HEK293 (cell line): ENCODE measurements around the gene IL11.

ENCODE experiments used
- CTCF ChIA-PET: fragments of 350-600 bp; formaldehyde crosslinking; extraction: SDS; loops from one replicate; lab custom pipeline; 2021; ENCODE audit warnings: antibody characterized with exemption; lab: Yijun Ruan, JAX
- POLR2A ChIA-PET: fragments of 300-600 bp; formaldehyde crosslinking; extraction: SDS; loops from one replicate; lab custom pipeline; 2020; ENCODE audit warnings: antibody characterized with exemption, inconsistent platforms; lab: Yijun Ruan, JAX
- H3K27ac ChIP-seq: fragments of 200-500 bp; sonication (Bioruptor generic); 2 replicates; pipeline ENCODE4 v1.5.1; 2014; ENCODE audit warnings: low read depth, low read length, control low read depth, inconsistent platforms; ENCODE audit errors: extremely low read depth
- H3K36me3 ChIP-seq, 2 experiments: fragments of 200-500 bp in 1 of 2; sonication (Bioruptor generic) in 1 of 2; 1 replicate in 1 of 2; 2 replicates in 1 of 2; pipeline ENCODE4 v1.5.1; 2014 to 2017; ENCODE audit warnings: inconsistent platforms in 2 of 2, low read length in 2 of 2; ENCODE audit not compliant: control insufficient read depth in 2 of 2, insufficient read depth in 1 of 2
- H3K4me1 ChIP-seq: fragments of 200-500 bp; sonication (Bioruptor generic); 2 replicates; pipeline ENCODE4 v1.5.1; 2014; ENCODE audit warnings: mild to moderate bottlenecking, low read length, inconsistent platforms; ENCODE audit not compliant: control insufficient read depth, insufficient read depth
- H3K4me3 ChIP-seq: 2 replicates; pipeline ENCODE4 v1.5.1; 2011; ENCODE audit warnings: low read depth, mild to moderate bottlenecking, control low read depth, low read length, moderate library complexity
- H3K9me3 ChIP-seq: fragments of 200-500 bp; sonication (Bioruptor generic); 2 replicates; pipeline ENCODE4 v1.5.1; 2014; ENCODE audit warnings: low read depth, low read length, inconsistent platforms; ENCODE audit not compliant: control insufficient read depth, insufficient read depth
- FEZF1 ChIP-seq: fragments of 450-650 bp; formaldehyde crosslinking; IDR thresholded peaks from 2 replicates; pipeline ENCODE4 v1.5.1; 2016; ENCODE audit warnings: missing biosample characterization, missing genetic modification characterization
- KLF1 ChIP-seq: fragments of 450-650 bp; formaldehyde crosslinking; IDR thresholded peaks from 2 replicates; pipeline ENCODE4 v1.5.1; 2016; ENCODE audit warnings: missing biosample characterization, missing genetic modification characterization
- KLF16 ChIP-seq: fragments of 450-650 bp; formaldehyde crosslinking; IDR thresholded peaks from 2 replicates; pipeline ENCODE4 v1.5.1; 2017; ENCODE audit warnings: missing biosample characterization, missing genetic modification characterization
- KLF17 ChIP-seq: fragments of 450-650 bp; formaldehyde crosslinking; IDR thresholded peaks from 2 replicates; pipeline ENCODE4 v1.5.1; 2016; ENCODE audit warnings: missing biosample characterization, missing genetic modification characterization
- PRDM2 ChIP-seq: fragments of 450-650 bp; formaldehyde crosslinking; IDR thresholded peaks from 2 replicates; pipeline ENCODE4 v1.5.1; 2016; ENCODE audit warnings: missing biosample characterization, missing genetic modification characterization, borderline replicate concordance
- REPIN1 ChIP-seq: fragments of 450-650 bp; formaldehyde crosslinking; IDR thresholded peaks from 2 replicates; pipeline ENCODE4 v1.5.1; 2017; ENCODE audit warnings: missing biosample characterization, missing genetic modification characterization, low read depth
- SP2 ChIP-seq: fragments of 450-650 bp; formaldehyde crosslinking; IDR thresholded peaks from 2 replicates; pipeline ENCODE4 v1.5.1; 2016; ENCODE audit warnings: missing biosample characterization, missing genetic modification characterization
- ZBTB1 ChIP-seq: fragments of 450-650 bp; formaldehyde crosslinking; IDR thresholded peaks from 2 replicates; pipeline ENCODE4 v1.5.1; 2016; ENCODE audit warnings: missing biosample characterization, missing genetic modification characterization
- ZBTB17 ChIP-seq: fragments of 450-650 bp; formaldehyde crosslinking; IDR thresholded peaks from 2 replicates; pipeline ENCODE4 v1.5.1; 2016; ENCODE audit warnings: missing biosample characterization, missing genetic modification characterization
- ZBTB49 ChIP-seq: fragments of 450-650 bp; formaldehyde crosslinking; IDR thresholded peaks from 2 replicates; pipeline ENCODE4 v1.5.1; 2016; ENCODE audit warnings: missing biosample characterization, missing genetic modification characterization, low read depth
- ZFP3 ChIP-seq: fragments of 450-650 bp; formaldehyde crosslinking; IDR thresholded peaks from 2 replicates; pipeline ENCODE4 v1.5.1; 2016; ENCODE audit warnings: low read depth, missing biosample characterization, missing genetic modification characterization
- ZNF10 ChIP-seq: fragments of 450-650 bp; formaldehyde crosslinking; IDR thresholded peaks from 2 replicates; pipeline ENCODE4 v1.5.1; 2017; ENCODE audit warnings: missing biosample characterization, missing genetic modification characterization
- ZNF16 ChIP-seq: fragments of 450-650 bp; formaldehyde crosslinking; IDR thresholded peaks from 2 replicates; pipeline ENCODE4 v1.5.1; 2016; ENCODE audit warnings: low read depth, missing biosample characterization, missing genetic modification characterization
- ZNF19 ChIP-seq: fragments of 450-650 bp; formaldehyde crosslinking; IDR thresholded peaks from 2 replicates; pipeline ENCODE4; 2016; ENCODE audit warnings: missing biosample characterization, missing genetic modification characterization, low read depth
- ZNF221 ChIP-seq: fragments of 450-650 bp; formaldehyde crosslinking; IDR thresholded peaks from 2 replicates; pipeline ENCODE4 v1.5.1; 2017; ENCODE audit warnings: missing biosample characterization, missing genetic modification characterization, borderline replicate concordance
- ZNF311 ChIP-seq: fragments of 450-650 bp; formaldehyde crosslinking; IDR thresholded peaks from 2 replicates; pipeline ENCODE4 v1.5.1; 2017; ENCODE audit warnings: missing biosample characterization, missing genetic modification characterization, borderline replicate concordance
- ZNF341 ChIP-seq: fragments of 450-650 bp; formaldehyde crosslinking; IDR thresholded peaks from 2 replicates; pipeline ENCODE4; 2016; ENCODE audit warnings: low read depth, missing biosample characterization, missing genetic modification characterization
- ZNF398 ChIP-seq: fragments of 450-650 bp; formaldehyde crosslinking; IDR thresholded peaks from 2 replicates; pipeline ENCODE4 v1.5.1; 2017; ENCODE audit warnings: missing biosample characterization, missing genetic modification characterization
- ZNF571 ChIP-seq: fragments of 450-650 bp; formaldehyde crosslinking; IDR thresholded peaks from 2 replicates; pipeline ENCODE4 v1.5.0; 2017; ENCODE audit warnings: missing biosample characterization, missing genetic modification characterization
- ZNF600 ChIP-seq: fragments of 450-650 bp; formaldehyde crosslinking; IDR thresholded peaks from 2 replicates; pipeline ENCODE4 v1.5.1; 2016; ENCODE audit warnings: missing biosample characterization, missing genetic modification characterization
- ZNF660 ChIP-seq: fragments of 450-650 bp; IDR thresholded peaks from 2 replicates; pipeline ENCODE4 v1.5.1; 2018; ENCODE audit warnings: missing biosample characterization, mild to moderate bottlenecking, missing genetic modification characterization
- ZNF664 ChIP-seq: fragments of 450-650 bp; formaldehyde crosslinking; IDR thresholded peaks from 2 replicates; pipeline ENCODE4 v1.5.1; 2016; ENCODE audit warnings: missing biosample characterization, missing genetic modification characterization

IL11 gene

GRCh38 chr19:55400281-55401087, 30.2 kb upstream of the IL11 start:
- ChIA-PET POLR2A (interaction anchor here (0.8 to 3.9 kb wide), 12 partner anchors 7 to 259 kb away, joined by 3 to 62 read pairs (median 4); partner anchors contain the start of genes HSPBP1, KMT5C, RPL28 and UBE2S), CTCF (interaction anchor here (0.9 to 1.5 kb wide), 2 partner anchors 80 to 259 kb away, joined by 3 to 4 read pairs; no protein-coding TSS in a partner anchor)
- no peak for TF ChIP-seq ZNF19 (tag by site-specific recombination)
- no peak for TF ChIP-seq ZBTB49 (tag by site-specific recombination)
- peak; percentile 47; the same call in 1 of the 2 replicates for TF ChIP-seq ZNF664
- TF ChIP-seq REPIN1 (tag by site-specific recombination), result no peak
- no peak for TF ChIP-seq ZNF311 (tag by site-specific recombination)
- no peak for TF ChIP-seq KLF17 (tag by site-specific recombination)
- TF ChIP-seq ZBTB1, result no peak
- no peak for TF ChIP-seq ZNF221
- TF ChIP-seq KLF1 (tag by site-specific recombination), result no peak
- no peak for TF ChIP-seq ZBTB17 (tag by site-specific recombination)
- TF ChIP-seq KLF16 (tag by site-specific recombination), result no peak
- no peak for TF ChIP-seq ZNF341 (tag by site-specific recombination)
- TF ChIP-seq ZNF600 (tag by site-specific recombination), result peak; percentile 80
- TF ChIP-seq ZNF660, result peak; percentile 9; the same call in 1 of the 2 replicates
- TF ChIP-seq ZNF16 (tag by site-specific recombination), result no peak
- TF ChIP-seq ZNF10, result peak; percentile 99
- TF ChIP-seq ZNF398 (tag by site-specific recombination), result no peak
- no peak for TF ChIP-seq ZFP3 (tag by site-specific recombination)
- H3K36me3 ChIP-seq, result peaks cover 36 to 49% of the 10 kb centered on the region in 2 experiments
- H3K4me1 ChIP-seq, result no peaks in the 10 kb centered on the region; the same call in 1 of the 2 replicates
- H3K27ac ChIP-seq, result peak overlapping the region; percentile 11; the same call in 1 of the 2 replicates
- no peak overlapping the region for H3K4me3 ChIP-seq
- no peaks in the 10 kb centered on the region for H3K9me3 ChIP-seq

- no peak overlapping the region for H3K27ac ChIP-seq
- TF ChIP-seq FEZF1 (tag by site-specific recombination), result no peak
- no peak for TF ChIP-seq ZNF571 (tag by site-specific recombination)
- peak; percentile 5; the same call in 1 of the 2 replicates for TF ChIP-seq ZNF10
- TF ChIP-seq PRDM2 (tag by site-specific recombination), result no peak
- no peak for TF ChIP-seq SP2 (tag by site-specific recombination)
- 0 out of 2 replicates have a peak, but pooled peaks have one; percentile 8 for TF ChIP-seq ZNF664
These were observed 28.1 kb upstream of the IL11 start for GRCh38 chr19:55398200-55398925.

More at GRCh38 chr19:55398200-55398925, 28.1 kb upstream of the IL11 start:
- Histone ChIP-seq H3K9me3 (no peaks in the 10 kb centered on the region), H3K4me1 (no peaks in the 10 kb centered on the region; the same call in 1 of the 2 replicates), H3K4me3 (no peak overlapping the region), H3K36me3 (peaks cover 19 to 29% of the 10 kb centered on the region in 2 experiments)
- POLR2A ChIA-PET, result interaction anchor here (0.8 to 3.9 kb wide), 7 partner anchors 9 to 214 kb away, joined by 3 to 62 read pairs (median 12); partner anchors contain the start of genes ISOC2, KMT5C, PPP6R1 and RPL28
- CTCF ChIA-PET, result no interaction called here
